HL-60 (cell line): ENCODE data around the gene ZBTB46.

Source experiments
- GABPA ChIP-seq: IDR thresholded peaks from 2 replicates; pipeline ENCODE4 v1.6.1; 2012; ENCODE audit warnings: low read depth
- POLR2AphosphoS5 ChIP-seq: IDR thresholded peaks from 2 replicates; pipeline ENCODE4 v1.6.1; 2012; ENCODE audit warnings: low read depth
- TF ChIP-seq, protein P1 (sequence below): IDR thresholded peaks from 2 replicates; pipeline ENCODE4 v1.6.1; 2012; ENCODE audit warnings: low read depth; ENCODE audit not compliant: insufficient replicate concordance
- TF ChIP-seq, protein P2 (sequence below): IDR thresholded peaks from one replicate; pipeline ENCODE4 v1.5.1; 2011; ENCODE audit warnings: low read length, control low read depth, inconsistent platforms; ENCODE audit not compliant: insufficient read depth

- TF ChIP-seq, protein P1, sequence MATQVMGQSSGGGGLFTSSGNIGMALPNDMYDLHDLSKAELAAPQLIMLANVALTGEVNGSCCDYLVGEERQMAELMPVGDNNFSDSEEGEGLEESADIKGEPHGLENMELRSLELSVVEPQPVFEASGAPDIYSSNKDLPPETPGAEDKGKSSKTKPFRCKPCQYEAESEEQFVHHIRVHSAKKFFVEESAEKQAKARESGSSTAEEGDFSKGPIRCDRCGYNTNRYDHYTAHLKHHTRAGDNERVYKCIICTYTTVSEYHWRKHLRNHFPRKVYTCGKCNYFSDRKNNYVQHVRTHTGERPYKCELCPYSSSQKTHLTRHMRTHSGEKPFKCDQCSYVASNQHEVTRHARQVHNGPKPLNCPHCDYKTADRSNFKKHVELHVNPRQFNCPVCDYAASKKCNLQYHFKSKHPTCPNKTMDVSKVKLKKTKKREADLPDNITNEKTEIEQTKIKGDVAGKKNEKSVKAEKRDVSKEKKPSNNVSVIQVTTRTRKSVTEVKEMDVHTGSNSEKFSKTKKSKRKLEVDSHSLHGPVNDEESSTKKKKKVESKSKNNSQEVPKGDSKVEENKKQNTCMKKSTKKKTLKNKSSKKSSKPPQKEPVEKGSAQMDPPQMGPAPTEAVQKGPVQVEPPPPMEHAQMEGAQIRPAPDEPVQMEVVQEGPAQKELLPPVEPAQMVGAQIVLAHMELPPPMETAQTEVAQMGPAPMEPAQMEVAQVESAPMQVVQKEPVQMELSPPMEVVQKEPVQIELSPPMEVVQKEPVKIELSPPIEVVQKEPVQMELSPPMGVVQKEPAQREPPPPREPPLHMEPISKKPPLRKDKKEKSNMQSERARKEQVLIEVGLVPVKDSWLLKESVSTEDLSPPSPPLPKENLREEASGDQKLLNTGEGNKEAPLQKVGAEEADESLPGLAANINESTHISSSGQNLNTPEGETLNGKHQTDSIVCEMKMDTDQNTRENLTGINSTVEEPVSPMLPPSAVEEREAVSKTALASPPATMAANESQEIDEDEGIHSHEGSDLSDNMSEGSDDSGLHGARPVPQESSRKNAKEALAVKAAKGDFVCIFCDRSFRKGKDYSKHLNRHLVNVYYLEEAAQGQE = no peak
- TF ChIP-seq, protein P2, sequence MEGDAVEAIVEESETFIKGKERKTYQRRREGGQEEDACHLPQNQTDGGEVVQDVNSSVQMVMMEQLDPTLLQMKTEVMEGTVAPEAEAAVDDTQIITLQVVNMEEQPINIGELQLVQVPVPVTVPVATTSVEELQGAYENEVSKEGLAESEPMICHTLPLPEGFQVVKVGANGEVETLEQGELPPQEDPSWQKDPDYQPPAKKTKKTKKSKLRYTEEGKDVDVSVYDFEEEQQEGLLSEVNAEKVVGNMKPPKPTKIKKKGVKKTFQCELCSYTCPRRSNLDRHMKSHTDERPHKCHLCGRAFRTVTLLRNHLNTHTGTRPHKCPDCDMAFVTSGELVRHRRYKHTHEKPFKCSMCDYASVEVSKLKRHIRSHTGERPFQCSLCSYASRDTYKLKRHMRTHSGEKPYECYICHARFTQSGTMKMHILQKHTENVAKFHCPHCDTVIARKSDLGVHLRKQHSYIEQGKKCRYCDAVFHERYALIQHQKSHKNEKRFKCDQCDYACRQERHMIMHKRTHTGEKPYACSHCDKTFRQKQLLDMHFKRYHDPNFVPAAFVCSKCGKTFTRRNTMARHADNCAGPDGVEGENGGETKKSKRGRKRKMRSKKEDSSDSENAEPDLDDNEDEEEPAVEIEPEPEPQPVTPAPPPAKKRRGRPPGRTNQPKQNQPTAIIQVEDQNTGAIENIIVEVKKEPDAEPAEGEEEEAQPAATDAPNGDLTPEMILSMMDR = no peak
- no peak for TF ChIP-seq POLR2AphosphoS5
- no peak for TF ChIP-seq GABPA
Observed at GRCh38 chr20:63804308-63804636, 26.8 kb downstream of the ZBTB46 start.
